ENCODE results near the gene ANAPC16. TPM values are rescaled to one million over a fixed set of nuclear protein-coding genes. Genes with fewer than 3 reads are reported as not detected.

ANAPC16 gene
- polyA plus RNA-seq, 4 donors = 112 to 176 (median 141) TPM

DNA sequence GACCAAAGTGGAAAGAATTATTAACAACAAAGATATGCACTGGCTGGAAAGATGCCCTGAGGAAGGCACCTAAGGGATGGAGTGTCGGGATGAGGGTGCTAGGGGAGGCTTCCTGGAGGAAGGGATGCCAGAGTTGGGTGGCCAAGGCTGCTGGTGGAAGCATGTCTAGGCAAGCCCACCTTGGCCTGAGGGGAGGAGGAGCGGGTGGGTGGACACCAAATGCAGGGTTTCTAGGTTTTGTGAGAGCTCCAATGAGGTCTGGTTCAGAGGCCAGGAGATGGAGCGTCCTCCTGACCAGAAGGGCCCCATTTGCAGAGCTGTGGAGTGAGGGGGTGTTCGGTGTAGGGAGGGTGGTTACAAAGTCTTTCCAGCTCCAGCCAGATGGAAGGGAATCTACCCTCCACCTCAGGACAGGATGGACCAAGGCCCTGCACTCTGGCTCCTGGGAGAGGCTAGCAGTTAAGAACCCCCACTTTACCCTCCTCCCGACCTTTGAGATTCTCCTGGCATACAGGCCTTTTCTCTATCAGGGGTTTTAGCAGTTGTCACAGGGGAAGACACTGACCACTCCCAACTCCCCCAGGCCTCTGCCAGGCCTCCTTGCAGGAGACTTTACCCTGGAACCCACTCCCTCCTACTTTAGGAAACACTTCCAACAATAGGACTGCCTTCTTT is 54.9 kb downstream of the ANAPC16 start:
- DNase-seq (peak in 1 of 2 donors; percentile 46), FAIRE-seq (no peak)
- Histone ChIP-seq H3K9me3 (ENCODE audit: control insufficient read depth in 2 of 2, insufficient read depth in 1 of 2, low read depth in 1 of 2, low read length in 1 of 2) (no peaks in the 10 kb centered on the region), H3K27me3 (ENCODE audit: control insufficient read depth in 3 of 3, insufficient read depth in 3 of 3, low read length in 3 of 3) (no peaks in the 10 kb centered on the region), H3K27ac (ENCODE audit: low read depth in 1 of 3, low read length in 2 of 3) (no peak overlapping the region), H3K4me1 (ENCODE audit: control insufficient read depth in 3 of 3, insufficient read depth in 2 of 3, low read depth in 1 of 3, low read length in 2 of 3) (peaks cover 0 to 22% (median 5%) of the 10 kb centered on the region in 3 donors), H3K36me3 (ENCODE audit: control insufficient read depth in 3 of 3, insufficient read depth in 2 of 3, low read depth in 1 of 3, low read length in 3 of 3) (peaks cover 0 to 13% (median 2%) of the 10 kb centered on the region in 3 donors), H3K4me3 (ENCODE audit: low read depth in 1 of 3, low read length in 3 of 3) (no peak overlapping the region)
- 85 to 90% (median 89%) methylated on average over 5 of the region's 5 CpGs for WGBS, 3 donors

DNA sequence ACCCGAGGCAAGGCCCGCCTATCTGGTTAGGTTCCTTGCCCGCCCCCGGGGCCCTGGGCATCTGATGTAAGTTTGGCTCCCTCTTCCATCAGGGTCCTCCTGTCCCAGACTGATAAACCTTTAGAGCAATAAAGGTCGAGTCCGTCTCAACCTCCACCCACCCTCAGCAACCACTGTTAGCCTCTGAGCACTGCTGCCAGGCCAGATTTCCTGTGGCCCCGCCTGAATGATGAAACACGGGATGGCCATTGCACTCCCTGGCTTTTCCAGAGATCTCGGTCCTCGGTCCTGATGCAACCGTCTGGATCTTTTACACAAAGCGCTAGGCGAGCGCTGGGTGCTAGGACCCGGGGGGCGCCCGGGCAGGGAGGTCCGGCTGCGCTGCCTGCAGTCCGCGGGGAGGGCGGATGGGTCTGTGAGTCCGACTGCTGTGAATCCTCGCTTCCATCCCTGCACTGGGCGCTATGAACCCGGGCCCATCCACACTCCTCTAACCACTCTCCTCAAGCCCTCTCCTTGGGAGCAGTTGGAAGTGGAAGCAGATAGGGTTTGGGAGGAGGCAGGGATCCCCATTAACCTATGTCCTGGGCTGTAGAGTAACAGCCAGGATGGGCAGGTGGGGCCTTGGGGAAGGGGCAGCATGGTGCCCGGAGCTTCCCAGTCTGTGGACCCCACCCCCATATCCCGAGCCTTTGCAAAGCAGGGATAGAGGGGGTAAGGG is 57.0 kb downstream of the ANAPC16 start:
- 3 to 7% (median 4%) methylated on average over 27 to 28 of the region's 28 CpGs for WGBS, 3 donors
- FAIRE-seq = no peak
- Histone ChIP-seq H3K9me3 (ENCODE audit: control insufficient read depth in 2 of 2, insufficient read depth in 1 of 2, low read depth in 1 of 2, low read length in 1 of 2) (no peaks in the 10 kb centered on the region), H3K4me3 (ENCODE audit: low read depth in 1 of 3, low read length in 3 of 3) (peak overlapping the region; percentile 55 to 91 (median 84)), H3K27me3 (ENCODE audit: control insufficient read depth in 3 of 3, insufficient read depth in 3 of 3, low read length in 3 of 3) (no peaks in the 10 kb centered on the region), H3K36me3 (ENCODE audit: control insufficient read depth in 3 of 3, insufficient read depth in 2 of 3, low read depth in 1 of 3, low read length in 3 of 3) (peaks cover 0 to 24% (median 6%) of the 10 kb centered on the region in 3 donors), H3K27ac (ENCODE audit: low read depth in 1 of 3, low read length in 2 of 3) (peak overlapping the region; percentile 57 to 99 (median 95)), H3K4me1 (ENCODE audit: control insufficient read depth in 3 of 3, insufficient read depth in 2 of 3, low read depth in 1 of 3, low read length in 2 of 3) (peaks cover 2 to 43% (median 5%) of the 10 kb centered on the region in 3 donors)
- peak; percentile 72 to 93 for DNase-seq

DNA sequence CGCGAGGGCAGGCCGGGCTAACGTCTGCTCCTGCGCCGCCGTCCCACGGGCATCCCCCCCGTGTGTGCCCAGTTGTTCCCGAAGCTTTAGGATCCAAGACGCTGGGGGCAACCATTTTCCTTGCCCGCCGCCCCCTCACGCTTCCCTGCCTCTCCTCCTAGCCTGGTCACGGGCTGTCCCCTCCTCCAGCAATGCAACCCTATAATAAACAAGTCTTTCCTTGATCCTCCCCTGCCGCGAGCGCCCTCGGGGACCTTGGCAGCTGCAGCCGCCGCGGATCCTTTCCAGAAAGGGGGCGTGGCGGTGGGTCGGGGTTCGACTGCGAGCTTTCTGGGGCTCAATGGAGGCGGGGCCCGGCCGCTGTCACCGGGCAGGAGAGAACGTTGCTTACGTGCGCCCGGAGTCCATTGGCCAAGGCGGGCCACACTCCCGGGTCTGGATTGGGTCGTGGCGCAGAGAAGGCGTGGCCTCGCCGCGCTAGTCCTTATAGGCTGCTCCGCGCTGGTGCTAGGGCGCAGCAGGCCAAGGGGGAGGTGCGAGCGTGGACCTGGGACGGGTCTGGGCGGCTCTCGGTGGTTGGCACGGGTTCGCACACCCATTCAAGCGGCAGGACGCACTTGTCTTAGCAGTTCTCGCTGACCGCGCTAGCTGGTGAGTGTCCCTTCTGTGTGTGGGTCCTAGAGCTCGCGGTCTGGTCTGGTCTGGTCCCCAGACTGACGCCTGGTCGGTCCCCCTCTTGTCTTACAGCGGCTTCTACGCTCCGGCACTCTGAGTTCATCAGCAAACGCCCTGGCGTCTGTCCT is 57.8 kb downstream of the ANAPC16 start, which contains the start of gene DDIT4:
DDIT4 (plus strand) TSS at position 515 of the 803 bp plus-strand sequence. CDS start 293 bp downstream, outside the sequence.
- DNase-seq (peak; percentile 99 to 100), FAIRE-seq (no peak)
- H3K27me3 ChIP-seq (ENCODE audit: control insufficient read depth in 3 of 3, insufficient read depth in 3 of 3, low read length in 3 of 3) = no peaks in the 10 kb centered on the region
- H3K4me3 ChIP-seq (ENCODE audit: low read depth in 1 of 3, low read length in 3 of 3) = peak within 1 kb of the TSS; percentile 84 to 98 (median 91)
- H3K9me3 ChIP-seq (ENCODE audit: control insufficient read depth in 2 of 2, insufficient read depth in 1 of 2, low read depth in 1 of 2, low read length in 1 of 2) = no peaks in the 10 kb centered on the region
- WGBS, 3 donors = 0 to 1% (median 1%) methylated on average over 59 to 67 of the region's 67 CpGs
- peak within 1 kb of the TSS; percentile 93 to 99 (median 95) for H3K27ac ChIP-seq (ENCODE audit: low read depth in 1 of 3, low read length in 2 of 3)
- H3K36me3 ChIP-seq (ENCODE audit: control insufficient read depth in 3 of 3, insufficient read depth in 2 of 3, low read depth in 1 of 3, low read length in 3 of 3) = peaks cover 0 to 24% (median 6%) of the 10 kb centered on the region in 3 donors
- H3K4me1 ChIP-seq (ENCODE audit: control insufficient read depth in 3 of 3, insufficient read depth in 2 of 3, low read depth in 1 of 3, low read length in 2 of 3) = peaks cover 2 to 48% (median 5%) of the 10 kb centered on the region in 3 donors

DNA sequence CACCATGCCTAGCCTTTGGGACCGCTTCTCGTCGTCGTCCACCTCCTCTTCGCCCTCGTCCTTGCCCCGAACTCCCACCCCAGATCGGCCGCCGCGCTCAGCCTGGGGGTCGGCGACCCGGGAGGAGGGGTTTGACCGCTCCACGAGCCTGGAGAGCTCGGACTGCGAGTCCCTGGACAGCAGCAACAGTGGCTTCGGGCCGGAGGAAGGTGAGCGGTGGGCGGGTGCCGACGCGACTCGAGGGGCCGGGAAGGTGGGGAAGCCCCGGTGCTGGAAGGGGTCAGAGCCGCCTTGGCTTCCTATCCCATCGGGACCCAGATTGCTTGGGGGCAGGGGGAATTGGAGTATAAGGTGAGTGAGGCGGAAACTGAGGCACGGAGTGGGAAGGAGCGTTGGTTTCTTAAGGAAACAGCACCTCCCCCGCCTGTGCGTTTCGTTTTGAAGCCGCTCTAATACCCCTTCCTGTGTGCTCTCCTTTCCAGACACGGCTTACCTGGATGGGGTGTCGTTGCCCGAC is 58.5 kb downstream of the ANAPC16 start:
- Histone ChIP-seq H3K4me3 (ENCODE audit: low read depth in 1 of 3, low read length in 3 of 3) (peak overlapping the region; percentile 84 to 98 (median 91)), H3K27me3 (ENCODE audit: control insufficient read depth in 3 of 3, insufficient read depth in 3 of 3, low read length in 3 of 3) (no peaks in the 10 kb centered on the region), H3K36me3 (ENCODE audit: control insufficient read depth in 3 of 3, insufficient read depth in 2 of 3, low read depth in 1 of 3, low read length in 3 of 3) (peaks cover 0 to 24% (median 6%) of the 10 kb centered on the region in 3 donors), H3K4me1 (ENCODE audit: control insufficient read depth in 3 of 3, insufficient read depth in 2 of 3, low read depth in 1 of 3, low read length in 2 of 3) (peaks cover 2 to 52% (median 5%) of the 10 kb centered on the region in 3 donors), H3K9me3 (ENCODE audit: control insufficient read depth in 2 of 2, insufficient read depth in 1 of 2, low read depth in 1 of 2, low read length in 1 of 2) (no peaks in the 10 kb centered on the region), H3K27ac (ENCODE audit: low read depth in 1 of 3, low read length in 2 of 3) (peak overlapping the region; percentile 87 to 99 (median 93))
- DNase-seq (no peak), FAIRE-seq (no peak)
- 0 to 1% (median 0%) methylated on average over 40 of the region's 40 CpGs for WGBS, 3 donors

DNA sequence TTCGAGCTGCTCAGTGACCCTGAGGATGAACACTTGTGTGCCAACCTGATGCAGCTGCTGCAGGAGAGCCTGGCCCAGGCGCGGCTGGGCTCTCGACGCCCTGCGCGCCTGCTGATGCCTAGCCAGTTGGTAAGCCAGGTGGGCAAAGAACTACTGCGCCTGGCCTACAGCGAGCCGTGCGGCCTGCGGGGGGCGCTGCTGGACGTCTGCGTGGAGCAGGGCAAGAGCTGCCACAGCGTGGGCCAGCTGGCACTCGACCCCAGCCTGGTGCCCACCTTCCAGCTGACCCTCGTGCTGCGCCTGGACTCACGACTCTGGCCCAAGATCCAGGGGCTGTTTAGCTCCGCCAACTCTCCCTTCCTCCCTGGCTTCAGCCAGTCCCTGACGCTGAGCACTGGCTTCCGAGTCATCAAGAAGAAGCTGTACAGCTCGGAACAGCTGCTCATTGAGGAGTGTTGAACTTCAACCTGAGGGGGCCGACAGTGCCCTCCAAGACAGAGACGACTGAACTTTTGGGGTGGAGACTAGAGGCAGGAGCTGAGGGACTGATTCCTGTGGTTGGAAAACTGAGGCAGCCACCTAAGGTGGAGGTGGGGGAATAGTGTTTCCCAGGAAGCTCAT is 59.0 kb downstream of the ANAPC16 start:
- H3K27ac ChIP-seq (ENCODE audit: low read depth in 1 of 3, low read length in 2 of 3) = peak overlapping the region; percentile 87 to 99 (median 93)
- H3K4me3 ChIP-seq (ENCODE audit: low read depth in 1 of 3, low read length in 3 of 3) = peak overlapping the region; percentile 84 to 98 (median 91)
- 5 to 10% (median 7%) methylated on average over 26 of the region's 26 CpGs for WGBS, 3 donors
- H3K36me3 ChIP-seq (ENCODE audit: control insufficient read depth in 3 of 3, insufficient read depth in 2 of 3, low read depth in 1 of 3, low read length in 3 of 3) = peaks cover 0 to 24% (median 6%) of the 10 kb centered on the region in 3 donors
- no peak for FAIRE-seq
- peaks cover 2 to 52% (median 5%) of the 10 kb centered on the region in 3 donors for H3K4me1 ChIP-seq (ENCODE audit: control insufficient read depth in 3 of 3, insufficient read depth in 2 of 3, low read depth in 1 of 3, low read length in 2 of 3)
- H3K27me3 ChIP-seq (ENCODE audit: control insufficient read depth in 3 of 3, insufficient read depth in 3 of 3, low read length in 3 of 3) = no peaks in the 10 kb centered on the region
- DNase-seq = peak; percentile 59 to 89
- H3K9me3 ChIP-seq (ENCODE audit: control insufficient read depth in 2 of 2, insufficient read depth in 1 of 2, low read depth in 1 of 2, low read length in 1 of 2) = no peaks in the 10 kb centered on the region

DNA sequence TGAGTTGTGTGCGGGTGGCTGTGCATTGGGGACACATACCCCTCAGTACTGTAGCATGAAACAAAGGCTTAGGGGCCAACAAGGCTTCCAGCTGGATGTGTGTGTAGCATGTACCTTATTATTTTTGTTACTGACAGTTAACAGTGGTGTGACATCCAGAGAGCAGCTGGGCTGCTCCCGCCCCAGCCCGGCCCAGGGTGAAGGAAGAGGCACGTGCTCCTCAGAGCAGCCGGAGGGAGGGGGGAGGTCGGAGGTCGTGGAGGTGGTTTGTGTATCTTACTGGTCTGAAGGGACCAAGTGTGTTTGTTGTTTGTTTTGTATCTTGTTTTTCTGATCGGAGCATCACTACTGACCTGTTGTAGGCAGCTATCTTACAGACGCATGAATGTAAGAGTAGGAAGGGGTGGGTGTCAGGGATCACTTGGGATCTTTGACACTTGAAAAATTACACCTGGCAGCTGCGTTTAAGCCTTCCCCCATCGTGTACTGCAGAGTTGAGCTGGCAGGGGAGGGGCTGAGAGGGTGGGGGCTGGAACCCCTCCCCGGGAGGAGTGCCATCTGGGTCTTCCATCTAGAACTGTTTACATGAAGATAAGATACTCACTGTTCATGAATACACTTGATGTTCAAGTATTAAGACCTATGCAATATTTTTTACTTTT is 59.7 kb downstream of the ANAPC16 start:
- H3K36me3 ChIP-seq (ENCODE audit: control insufficient read depth in 3 of 3, insufficient read depth in 2 of 3, low read depth in 1 of 3, low read length in 3 of 3) = peaks cover 0 to 24% (median 6%) of the 10 kb centered on the region in 3 donors
- DNase-seq (peak; percentile 41 to 49), FAIRE-seq (no peak)
- H3K9me3 ChIP-seq (ENCODE audit: control insufficient read depth in 2 of 2, insufficient read depth in 1 of 2, low read depth in 1 of 2, low read length in 1 of 2) = no peaks in the 10 kb centered on the region
- H3K27me3 ChIP-seq (ENCODE audit: control insufficient read depth in 3 of 3, insufficient read depth in 3 of 3, low read length in 3 of 3) = no peaks in the 10 kb centered on the region
- WGBS, 3 donors = 5 to 19% (median 12%) methylated on average over 12 of the region's 12 CpGs
- peak overlapping the region; percentile 87 to 99 (median 93) for H3K27ac ChIP-seq (ENCODE audit: low read depth in 1 of 3, low read length in 2 of 3)
- H3K4me3 ChIP-seq (ENCODE audit: low read depth in 1 of 3, low read length in 3 of 3) = peak overlapping the region; percentile 84 to 98 (median 91)
- peaks cover 2 to 52% (median 5%) of the 10 kb centered on the region in 3 donors for H3K4me1 ChIP-seq (ENCODE audit: control insufficient read depth in 3 of 3, insufficient read depth in 2 of 3, low read depth in 1 of 3, low read length in 2 of 3)

DNA sequence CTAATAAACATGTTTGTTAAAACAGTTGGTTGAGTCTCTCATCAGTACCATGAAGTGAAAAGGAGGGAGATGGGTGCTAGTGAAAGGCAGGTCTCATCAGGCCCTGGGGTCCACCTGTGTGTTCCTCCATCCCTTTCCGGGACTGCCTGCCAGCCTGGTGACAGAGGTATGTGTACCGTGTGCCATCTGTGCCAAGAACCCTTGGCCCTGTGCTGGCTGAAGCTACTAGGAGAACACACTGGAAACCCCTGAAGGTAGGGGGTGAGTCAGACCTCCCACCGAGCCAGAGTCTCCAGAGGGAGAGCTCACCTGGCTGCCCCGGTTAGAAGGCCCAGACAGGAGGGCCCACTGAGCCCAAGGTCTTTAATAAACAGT is 60.2 kb downstream of the ANAPC16 start:
- Histone ChIP-seq H3K27ac (ENCODE audit: low read depth in 1 of 3, low read length in 2 of 3) (peak overlapping the region in 2 of 3 donors; percentile 87 to 99), H3K4me1 (ENCODE audit: control insufficient read depth in 3 of 3, insufficient read depth in 2 of 3, low read depth in 1 of 3, low read length in 2 of 3) (peaks cover 2 to 51% (median 5%) of the 10 kb centered on the region in 3 donors), H3K27me3 (ENCODE audit: control insufficient read depth in 3 of 3, insufficient read depth in 3 of 3, low read length in 3 of 3) (no peaks in the 10 kb centered on the region), H3K4me3 (ENCODE audit: low read depth in 1 of 3, low read length in 3 of 3) (peak overlapping the region; percentile 84 to 98 (median 91)), H3K36me3 (ENCODE audit: control insufficient read depth in 3 of 3, insufficient read depth in 2 of 3, low read depth in 1 of 3, low read length in 3 of 3) (peaks cover 0 to 24% (median 6%) of the 10 kb centered on the region in 3 donors), H3K9me3 (ENCODE audit: control insufficient read depth in 2 of 2, insufficient read depth in 1 of 2, low read depth in 1 of 2, low read length in 1 of 2) (no peaks in the 10 kb centered on the region)
- FAIRE-seq = no peak
- DNase-seq = peak in 1 of 2 donors; percentile 66
- WGBS, 3 donors = 9 to 37% (median 22%) methylated on average over 4 of the region's 4 CpGs
